Mesendoderm (in vitro differentiated cells): ENCODE results near the gene HOXB4.

ENCODE experiments used
- DNase-seq: peaks from one replicate; pipeline ENCODE4 v3.0.0; 2013
- H2AK5ac ChIP-seq: 2 replicates; pipeline ENCODE4 v1.6.1; 2013; ENCODE audit warnings: low read length, inconsistent platforms
- H2BK120ac ChIP-seq: 2 replicates; pipeline ENCODE4 v1.6.1; 2013; ENCODE audit warnings: low read depth, mild to moderate bottlenecking, low read length, moderate library complexity, mixed read lengths
- H2BK15ac ChIP-seq: replicated peaks from 2 replicates; pipeline ENCODE4 v1.6.1; 2013; ENCODE audit warnings: low read depth, mild to moderate bottlenecking, moderate library complexity
- H2BK5ac ChIP-seq: 2 replicates; pipeline ENCODE4 v1.6.1; 2013; ENCODE audit warnings: low read length, inconsistent platforms
- H3K18ac ChIP-seq: 2 replicates; pipeline ENCODE4 v1.6.1; 2013; ENCODE audit warnings: mild to moderate bottlenecking, low read length, mixed read lengths
- H3K23ac ChIP-seq: one replicate; pipeline ENCODE4 v1.6.1; 2013; ENCODE audit warnings: low read length
- H3K27ac ChIP-seq: 2 replicates; pipeline ENCODE4 v1.5.1; 2013; ENCODE audit warnings: low read depth, mild to moderate bottlenecking, inconsistent platforms, low read length, moderate library complexity
- H3K27me3 ChIP-seq: 2 replicates; pipeline ENCODE4 v1.6.1; 2013; ENCODE audit warnings: low read length, control low read depth, mild to moderate bottlenecking, inconsistent platforms; ENCODE audit not compliant: insufficient read depth, poor library complexity
- H3K36me3 ChIP-seq: 2 replicates; pipeline ENCODE4 v1.6.1; 2013; ENCODE audit warnings: low read length, inconsistent platforms; ENCODE audit not compliant: control insufficient read depth, insufficient read depth
- H3K4ac ChIP-seq: one replicate; pipeline ENCODE4 v1.6.1; 2013; ENCODE audit warnings: low read depth, mild to moderate bottlenecking, low read length, moderate library complexity
- H3K4me1 ChIP-seq: 2 replicates; pipeline ENCODE4 v1.6.1; 2013; ENCODE audit warnings: low read depth, low read length, inconsistent platforms; ENCODE audit not compliant: control insufficient read depth
- H3K4me2 ChIP-seq: 2 replicates; pipeline ENCODE4 v1.6.1; 2013; ENCODE audit warnings: low read length
- H3K4me3 ChIP-seq: 2 replicates; pipeline ENCODE4 v1.5.1; 2013; ENCODE audit warnings: mild to moderate bottlenecking, low read length
- H3K56ac ChIP-seq: one replicate; pipeline ENCODE4 v1.6.1; 2013; ENCODE audit warnings: low read length
- H3K79me1 ChIP-seq: 2 replicates; pipeline ENCODE4 v1.6.1; 2013; ENCODE audit warnings: low read length, inconsistent platforms
- H3K79me2 ChIP-seq: 2 replicates; pipeline ENCODE4 v1.6.1; 2013; ENCODE audit warnings: mild to moderate bottlenecking, low read length; ENCODE audit not compliant: control insufficient read depth, insufficient read depth
- H3K9ac ChIP-seq: 2 replicates; pipeline ENCODE4 v1.6.1; 2013; ENCODE audit warnings: low read length, inconsistent platforms
- H4K5ac ChIP-seq: one replicate; pipeline ENCODE4 v1.6.1; 2013; ENCODE audit warnings: low read length
- H4K8ac ChIP-seq: one replicate; pipeline ENCODE4 v1.6.1; 2013; ENCODE audit warnings: low read depth, mild to moderate bottlenecking, control low read depth, low read length, moderate library complexity
- WGBS: extraction: QIAGEN DNeasy Blood & Tissue Kit; methylation state at CpG from one replicate; pipeline ENCODE4 v1.1.7; 2013; ENCODE audit warnings: low lambda C conversion rate, missing lambda C conversion rate; ENCODE audit not compliant: insufficient coverage; ENCODE audit errors: extremely low coverage; 5-methylcytosine and 5-hydroxymethylcytosine counted together

HOXB4 gene

DNA sequence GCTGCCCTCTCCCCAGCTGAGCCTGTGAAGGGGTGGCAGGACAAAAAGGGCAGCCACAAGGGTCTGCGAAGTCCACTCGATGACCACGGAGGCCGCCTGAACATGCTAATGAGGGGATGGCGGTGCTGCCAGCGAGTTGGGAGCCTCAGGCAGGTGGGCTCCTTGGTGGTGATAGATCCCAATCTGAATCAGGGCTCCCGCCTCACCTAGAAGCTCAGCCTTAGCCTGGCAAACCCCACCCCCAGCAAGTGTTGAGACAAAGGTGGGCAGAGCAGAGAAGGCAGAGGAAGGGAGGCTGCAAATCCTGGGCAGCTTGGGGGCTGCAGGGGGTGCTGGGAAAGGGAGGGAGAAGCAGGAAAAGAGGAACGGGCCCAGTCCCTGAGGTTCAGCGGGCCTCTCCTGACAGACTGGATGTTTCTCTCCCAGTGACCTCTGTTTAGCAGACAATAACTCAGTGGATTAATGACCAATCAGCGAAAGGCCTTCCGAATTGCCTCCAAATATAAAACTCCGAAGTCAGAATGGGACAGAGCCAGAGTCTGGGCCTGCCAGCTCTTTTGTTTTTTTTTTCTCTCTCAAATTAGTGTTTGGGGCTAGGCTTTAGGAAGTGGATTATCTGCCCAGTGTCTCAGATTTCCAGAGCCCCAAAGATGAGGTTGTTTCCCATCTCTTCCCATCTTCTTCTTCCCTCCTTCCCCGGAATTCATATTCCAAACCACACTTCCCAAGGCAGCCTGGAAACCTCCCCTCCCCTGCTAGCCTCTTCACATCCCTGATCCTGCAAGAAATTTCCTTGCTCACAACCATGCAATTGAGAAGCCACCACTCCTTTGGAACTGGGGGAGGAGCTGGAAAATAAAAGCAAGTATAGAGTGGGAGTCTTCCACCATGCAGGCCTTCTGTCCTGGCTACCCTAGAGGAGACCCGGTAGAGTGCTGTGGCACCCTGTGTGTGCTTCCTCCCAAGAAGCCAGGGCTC is 18.0 kb downstream of the HOXB4 start:
- Histone ChIP-seq H3K4ac (no peak overlapping the region), H3K23ac (no peak overlapping the region), H3K79me2 (no peaks in the 10 kb centered on the region), H3K4me3 (no peak overlapping the region), H3K36me3 (no peaks in the 10 kb centered on the region), H3K9ac (no peak overlapping the region), H3K4me2 (no peak overlapping the region), H3K18ac (no peak overlapping the region), H2BK15ac (no peak overlapping the region), H3K79me1 (no peaks in the 10 kb centered on the region), H3K27me3 (peaks cover 90% of the 10 kb centered on the region), H4K5ac (no peak overlapping the region), H2BK5ac (no peak overlapping the region), H3K27ac (no peak overlapping the region), H4K8ac (no peak overlapping the region), H3K56ac (no peak overlapping the region), H3K4me1 (no peaks in the 10 kb centered on the region), H2BK120ac (no peak overlapping the region), H2AK5ac (no peak overlapping the region)
- WGBS, result no CpG with 5 or more reads among the region's 14 CpGs
- DNase-seq, result no peak

DNA sequence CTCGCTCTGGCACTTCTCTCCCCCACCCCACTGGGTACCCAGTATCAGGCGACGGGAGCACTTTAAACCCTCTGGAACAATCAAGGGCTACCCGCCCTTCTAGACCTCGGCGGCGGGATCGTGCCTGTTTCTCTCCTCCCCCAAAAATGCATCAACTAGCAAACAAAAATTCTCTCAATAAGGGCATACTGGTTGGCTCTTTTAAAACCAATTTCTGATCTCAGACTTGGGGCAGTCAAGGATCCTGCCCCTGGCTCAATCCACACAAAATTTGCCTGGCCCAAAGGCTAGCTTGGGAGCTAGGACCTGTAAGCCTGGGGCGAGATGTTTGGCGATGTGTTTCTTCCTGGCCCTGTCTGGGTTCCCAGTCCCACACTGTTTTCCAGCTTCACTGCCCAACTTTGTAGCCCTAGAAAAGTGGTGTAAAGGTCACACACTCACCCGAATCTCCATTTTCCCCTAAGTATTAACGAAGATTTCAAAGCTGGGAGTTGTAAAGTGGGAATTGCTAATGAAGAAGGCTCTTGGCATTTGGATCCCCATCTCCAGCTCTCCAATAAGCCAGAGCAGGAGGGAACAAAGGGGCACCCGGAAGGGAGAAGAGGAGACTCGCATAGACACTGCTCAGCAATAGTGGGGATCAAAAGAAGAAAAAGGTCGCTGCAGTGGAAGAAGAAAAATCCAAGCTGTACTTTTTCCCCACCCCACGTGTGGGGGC is 18.9 kb downstream of the HOXB4 start:
- Histone ChIP-seq H3K4me2 (no peak overlapping the region), H4K8ac (no peak overlapping the region), H3K4me1 (no peaks in the 10 kb centered on the region), H3K79me2 (no peaks in the 10 kb centered on the region), H3K18ac (no peak overlapping the region), H3K4me3 (no peak overlapping the region), H3K36me3 (no peaks in the 10 kb centered on the region), H3K4ac (no peak overlapping the region), H3K56ac (no peak overlapping the region), H3K27ac (no peak overlapping the region), H3K79me1 (no peaks in the 10 kb centered on the region), H3K27me3 (peaks cover 90% of the 10 kb centered on the region), H3K23ac (no peak overlapping the region), H2BK120ac (no peak overlapping the region), H2AK5ac (no peak overlapping the region), H4K5ac (no peak overlapping the region), H3K9ac (no peak overlapping the region), H2BK5ac (no peak overlapping the region), H2BK15ac (no peak overlapping the region)
- WGBS, result no CpG with 5 or more reads among the region's 16 CpGs
- DNase-seq, result no peak

DNA sequence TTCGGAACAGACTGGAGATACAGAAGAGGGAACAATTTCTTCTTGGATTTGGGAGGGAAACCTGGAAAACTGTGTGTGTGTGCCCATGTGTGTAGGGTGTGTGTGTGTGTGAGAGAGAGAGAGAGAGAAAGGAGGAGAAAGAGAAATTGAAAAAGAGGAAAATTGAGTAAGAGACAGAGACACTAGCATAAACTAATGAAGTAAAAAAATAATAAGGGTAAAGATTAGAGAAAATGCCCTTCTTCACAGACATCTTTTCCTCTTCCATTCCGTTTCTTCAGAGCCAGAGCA is 19.4 kb downstream of the HOXB4 start:
- WGBS, result no CpG with 5 or more reads among the region's 2 CpGs
- H3K27ac ChIP-seq, result no peak overlapping the region

DNA sequence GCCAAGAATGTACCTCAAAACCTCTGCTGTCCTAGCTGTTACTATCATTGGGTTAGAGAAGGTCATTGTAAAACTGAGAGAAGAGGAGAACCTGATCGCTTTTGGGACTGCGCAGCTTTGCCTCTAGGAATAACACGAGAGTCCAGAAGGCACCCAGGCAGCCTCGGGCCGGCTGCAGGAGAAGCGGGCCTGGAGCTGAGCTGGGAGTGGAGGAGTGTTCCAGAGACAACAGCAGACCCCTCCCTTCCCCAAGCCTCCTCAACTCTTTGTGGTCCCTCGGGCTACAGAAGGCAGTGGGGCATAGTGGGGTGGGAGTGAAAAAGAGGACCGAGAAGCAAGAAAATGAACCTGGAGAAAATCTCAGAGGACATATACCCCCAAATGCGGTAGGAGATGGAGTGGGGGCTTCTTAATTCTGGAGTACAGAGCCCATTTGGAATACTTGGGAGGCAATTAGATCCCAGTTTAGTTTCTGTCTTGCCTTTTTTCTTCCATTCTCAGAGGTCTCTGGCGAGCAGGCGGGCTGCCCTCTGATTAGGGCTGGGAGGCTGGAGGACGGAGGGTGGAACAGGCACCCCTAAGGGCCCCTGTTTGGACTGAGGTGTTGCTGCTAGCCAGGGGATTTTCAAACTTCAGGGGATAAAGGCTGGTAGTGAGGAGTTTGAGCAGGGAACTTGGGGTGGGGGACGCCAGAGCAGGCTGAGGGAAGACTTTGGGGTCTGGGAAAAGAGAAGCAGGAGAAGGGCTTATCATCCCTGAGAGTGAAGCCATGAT is 19.9 kb downstream of the HOXB4 start:
- Histone ChIP-seq H3K4ac (no peak overlapping the region), H3K56ac (no peak overlapping the region), H4K5ac (no peak overlapping the region), H2BK120ac (no peak overlapping the region), H3K9ac (no peak overlapping the region), H3K4me1 (no peaks in the 10 kb centered on the region), H3K4me3 (no peak overlapping the region), H3K36me3 (no peaks in the 10 kb centered on the region), H3K23ac (no peak overlapping the region), H2AK5ac (no peak overlapping the region), H3K18ac (no peak overlapping the region), H3K79me2 (no peaks in the 10 kb centered on the region), H3K4me2 (no peak overlapping the region), H3K79me1 (no peaks in the 10 kb centered on the region), H3K27ac (no peak overlapping the region), H2BK5ac (no peak overlapping the region), H4K8ac (no peak overlapping the region), H3K27me3 (peaks cover 88% of the 10 kb centered on the region), H2BK15ac (no peak overlapping the region)
- DNase-seq, result no peak
- no CpG with 5 or more reads among the region's 13 CpGs for WGBS

More for the DNA sequence above, 19.4 kb downstream of the HOXB4 start:
- Histone ChIP-seq H3K27me3 (peaks cover 91% of the 10 kb centered on the region), H3K79me2 (no peaks in the 10 kb centered on the region), H3K4ac (no peak overlapping the region), H3K56ac (no peak overlapping the region), H3K4me3 (no peak overlapping the region), H2BK120ac (no peak overlapping the region), H4K5ac (no peak overlapping the region), H3K18ac (no peak overlapping the region), H4K8ac (no peak overlapping the region), H3K4me2 (no peak overlapping the region), H2AK5ac (no peak overlapping the region), H3K36me3 (no peaks in the 10 kb centered on the region), H2BK5ac (no peak overlapping the region), H3K4me1 (no peaks in the 10 kb centered on the region), H3K23ac (no peak overlapping the region), H3K9ac (no peak overlapping the region), H3K79me1 (no peaks in the 10 kb centered on the region), H2BK15ac (no peak overlapping the region)
- DNase-seq, result no peak

- Histone ChIP-seq H2BK15ac (no peak overlapping the region), H3K27me3 (peaks cover 85% of the 10 kb centered on the region), H3K79me1 (no peaks in the 10 kb centered on the region), H3K79me2 (no peaks in the 10 kb centered on the region), H3K36me3 (no peaks in the 10 kb centered on the region), H3K23ac (no peak overlapping the region), H3K27ac (no peak overlapping the region), H2AK5ac (no peak overlapping the region), H3K56ac (no peak overlapping the region), H3K4me1 (no peaks in the 10 kb centered on the region), H2BK5ac (no peak overlapping the region), H3K4me2 (no peak overlapping the region), H3K9ac (no peak overlapping the region), H3K18ac (no peak overlapping the region), H2BK120ac (no peak overlapping the region), H4K8ac (no peak overlapping the region), H3K4ac (no peak overlapping the region), H4K5ac (no peak overlapping the region), H3K4me3 (no peak overlapping the region)
- no peak for DNase-seq
- no CpG with 5 or more reads among the region's 7 CpGs for WGBS
These were observed 21.4 kb downstream of the HOXB4 start for GRCh38 chr17:48556576-48557401.
